Stimulated activated CD4-positive, alpha-beta T cell treated with anti-CD3 and anti-CD28 coated beads, Interleukin-12 subunit alpha, Interleukin-12 subunit beta, amount 100 ng/mL, for 4 hours (primary cell): ENCODE results near the gene POU2AF2.

Experiments
- DNase-seq: peaks from one replicate; pipeline ENCODE4 v3.0.0-alpha.2; 2020

Gene POU2AF2

DNA sequence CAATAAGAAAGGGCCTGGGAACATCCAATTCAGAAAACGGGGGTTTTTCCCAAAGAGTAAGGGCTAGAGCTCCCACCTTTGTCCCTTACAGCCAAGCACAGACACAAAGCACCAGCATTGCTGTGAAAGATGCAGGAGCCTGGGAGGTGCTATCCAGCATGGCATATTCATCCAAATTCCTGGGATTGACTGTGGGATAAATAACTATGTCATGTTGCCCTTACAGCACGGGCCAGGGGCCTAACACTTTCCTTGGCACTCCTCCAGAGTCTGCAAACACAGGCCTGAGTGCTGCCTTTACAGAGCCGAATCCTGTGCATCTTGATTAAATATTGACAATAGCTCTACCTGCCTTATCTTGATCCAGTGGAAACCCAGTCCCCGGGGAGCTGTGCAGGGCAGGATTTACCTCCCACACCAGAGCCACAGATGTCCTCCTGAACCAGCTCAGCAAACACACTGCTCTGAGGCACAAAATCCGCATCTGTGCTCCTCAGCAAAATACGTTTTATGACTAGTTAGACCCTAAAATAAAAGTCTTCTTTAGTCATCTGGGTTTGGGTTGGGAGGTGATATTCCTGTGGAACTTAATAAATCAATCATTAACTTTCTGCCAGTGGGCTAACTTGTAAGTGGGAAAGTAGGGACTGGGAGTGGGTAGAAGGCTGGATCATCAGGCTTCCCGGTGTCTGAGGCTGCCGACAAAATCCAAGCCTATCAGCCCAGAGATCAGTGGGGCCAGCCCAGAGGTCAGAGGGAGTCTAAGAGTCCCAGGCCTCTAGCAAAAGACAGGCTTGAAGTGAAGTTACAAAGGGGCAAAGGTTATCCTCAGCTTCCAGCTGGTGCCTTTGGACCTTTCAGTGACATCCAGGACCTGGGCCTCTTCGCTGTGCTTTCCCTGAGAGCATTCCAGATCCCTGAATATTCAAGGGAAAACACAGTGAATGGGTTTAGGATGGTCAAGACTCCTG is 89.3 kb downstream of the POU2AF2 start:
- no peak for DNase-seq

DNA sequence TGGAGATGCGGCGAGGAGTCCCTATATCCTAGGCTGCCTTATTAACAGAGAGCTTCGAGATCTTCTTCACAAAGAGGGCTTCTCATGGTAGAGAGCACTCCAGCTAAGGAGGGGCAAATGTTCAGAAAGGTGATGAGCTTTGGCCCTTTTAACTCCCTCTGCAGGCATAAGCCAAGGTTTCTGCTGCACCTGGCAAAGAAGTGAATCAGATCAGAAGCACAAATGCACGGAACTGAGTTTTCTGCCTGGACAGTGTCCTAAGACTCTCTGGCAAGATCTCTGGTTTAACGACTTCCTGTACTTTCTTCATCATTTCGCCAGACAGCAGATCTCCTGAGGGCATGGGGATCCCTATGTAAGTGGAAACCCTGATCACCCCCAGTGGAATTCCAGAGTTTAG is 90.0 kb downstream of the POU2AF2 start:
- no peak for DNase-seq
